BE2C (cell line): ENCODE data around the gene EVX2.

ENCODE experiments used
- DNase-seq: peaks from one replicate; pipeline ENCODE4 v3.0.0-alpha.2; 2020
- H3K27me3 ChIP-seq: fragments of 250-450 bp; sonication (Bioruptor Pico); 2 replicates; pipeline ENCODE4 v1.5.1; 2020; ENCODE audit warnings: mild to moderate bottlenecking
- H3K36me3 ChIP-seq: fragments of 250-450 bp; sonication (Bioruptor Pico); 2 replicates; pipeline ENCODE4 v1.5.1; 2020; ENCODE audit warnings: mild to moderate bottlenecking
- H3K4me1 ChIP-seq: fragments of 250-450 bp; sonication (Bioruptor Pico); 2 replicates; pipeline ENCODE4 v1.5.1; 2020
- H3K4me3 ChIP-seq: 2 replicates; pipeline ENCODE4 v1.5.1; 2011; ENCODE audit warnings: low read depth, low read length
- H3K9me3 ChIP-seq: fragments of 250-450 bp; sonication (Bioruptor Pico); 2 replicates; pipeline ENCODE4 v1.5.1; 2020
- TF ChIP-seq, protein P1 (sequence below): IDR thresholded peaks from 2 replicates; pipeline ENCODE4 v1.5.1; 2012; ENCODE audit warnings: mild to moderate bottlenecking, low read depth, low read length

The EVX2 gene

DNA sequence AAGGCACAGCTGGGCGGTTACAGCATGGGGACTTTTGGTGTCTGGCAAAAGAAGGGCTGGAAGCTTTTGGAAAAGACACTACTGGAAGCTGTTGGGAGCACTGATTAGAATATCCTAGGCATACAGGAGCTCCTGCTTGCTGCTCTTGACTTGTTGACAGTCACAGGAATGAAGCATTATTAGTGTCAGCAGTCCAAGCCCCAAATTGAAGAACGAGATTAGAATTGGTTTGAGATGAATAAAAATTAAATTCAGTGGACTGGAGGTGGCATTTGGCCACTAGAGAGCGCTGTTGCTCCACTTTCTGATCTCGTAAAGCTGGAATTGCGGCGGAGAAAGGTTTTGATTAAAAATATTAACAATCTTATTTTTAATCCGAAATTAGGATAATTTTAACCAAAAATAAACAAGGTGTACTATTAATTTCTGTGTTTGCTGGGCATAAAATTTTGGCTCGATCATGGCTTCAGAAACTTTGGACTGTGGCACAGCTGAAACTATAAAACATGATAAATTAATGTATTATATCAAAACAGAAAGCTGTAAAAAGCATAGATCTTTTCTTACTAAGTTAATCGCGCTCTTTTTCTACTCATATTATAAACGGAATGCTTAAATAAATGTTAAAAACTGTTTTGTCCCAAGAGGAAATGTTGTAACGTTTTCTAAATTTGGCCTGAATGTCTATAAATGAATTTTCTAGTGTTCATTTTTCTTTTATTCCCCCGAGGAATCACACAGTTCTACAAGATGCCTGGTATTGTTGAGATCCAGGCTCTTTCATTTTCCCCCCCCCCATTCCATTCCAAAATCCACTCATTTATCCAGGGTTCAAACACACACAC is 43.4 kb upstream of the EVX2 start:
- peak; percentile 64 for DNase-seq
- TF ChIP-seq, protein P1, sequence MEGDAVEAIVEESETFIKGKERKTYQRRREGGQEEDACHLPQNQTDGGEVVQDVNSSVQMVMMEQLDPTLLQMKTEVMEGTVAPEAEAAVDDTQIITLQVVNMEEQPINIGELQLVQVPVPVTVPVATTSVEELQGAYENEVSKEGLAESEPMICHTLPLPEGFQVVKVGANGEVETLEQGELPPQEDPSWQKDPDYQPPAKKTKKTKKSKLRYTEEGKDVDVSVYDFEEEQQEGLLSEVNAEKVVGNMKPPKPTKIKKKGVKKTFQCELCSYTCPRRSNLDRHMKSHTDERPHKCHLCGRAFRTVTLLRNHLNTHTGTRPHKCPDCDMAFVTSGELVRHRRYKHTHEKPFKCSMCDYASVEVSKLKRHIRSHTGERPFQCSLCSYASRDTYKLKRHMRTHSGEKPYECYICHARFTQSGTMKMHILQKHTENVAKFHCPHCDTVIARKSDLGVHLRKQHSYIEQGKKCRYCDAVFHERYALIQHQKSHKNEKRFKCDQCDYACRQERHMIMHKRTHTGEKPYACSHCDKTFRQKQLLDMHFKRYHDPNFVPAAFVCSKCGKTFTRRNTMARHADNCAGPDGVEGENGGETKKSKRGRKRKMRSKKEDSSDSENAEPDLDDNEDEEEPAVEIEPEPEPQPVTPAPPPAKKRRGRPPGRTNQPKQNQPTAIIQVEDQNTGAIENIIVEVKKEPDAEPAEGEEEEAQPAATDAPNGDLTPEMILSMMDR: peak; percentile 70
- Histone ChIP-seq H3K36me3 (no peaks in the 10 kb centered on the region), H3K4me3 (peak overlapping the region; percentile 35), H3K4me1 (no peaks in the 10 kb centered on the region), H3K27me3 (no peaks in the 10 kb centered on the region), H3K9me3 (no peaks in the 10 kb centered on the region)

DNA sequence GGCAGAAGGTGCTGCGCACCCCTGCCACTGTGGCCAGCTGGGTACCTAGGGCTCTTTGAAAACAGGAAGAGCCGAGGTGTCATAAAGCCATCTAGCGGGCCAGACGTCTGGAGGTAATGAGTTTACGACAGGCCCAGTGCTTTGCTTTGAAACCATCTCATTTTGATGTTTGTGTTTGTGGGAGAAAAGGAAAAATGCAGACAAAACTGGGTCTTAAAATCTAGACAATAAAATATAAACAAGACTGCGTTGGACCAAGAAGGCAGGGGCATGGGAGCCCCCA is 42.0 kb upstream of the EVX2 start:
- DNase-seq: no peak
- TF ChIP-seq, protein P1: no peak
- H3K4me3 ChIP-seq: no peak overlapping the region
- H3K27me3 ChIP-seq: no peaks in the 10 kb centered on the region
- H3K36me3 ChIP-seq: no peaks in the 10 kb centered on the region
- H3K4me1 ChIP-seq: no peaks in the 10 kb centered on the region
- H3K9me3 ChIP-seq: no peaks in the 10 kb centered on the region

DNA sequence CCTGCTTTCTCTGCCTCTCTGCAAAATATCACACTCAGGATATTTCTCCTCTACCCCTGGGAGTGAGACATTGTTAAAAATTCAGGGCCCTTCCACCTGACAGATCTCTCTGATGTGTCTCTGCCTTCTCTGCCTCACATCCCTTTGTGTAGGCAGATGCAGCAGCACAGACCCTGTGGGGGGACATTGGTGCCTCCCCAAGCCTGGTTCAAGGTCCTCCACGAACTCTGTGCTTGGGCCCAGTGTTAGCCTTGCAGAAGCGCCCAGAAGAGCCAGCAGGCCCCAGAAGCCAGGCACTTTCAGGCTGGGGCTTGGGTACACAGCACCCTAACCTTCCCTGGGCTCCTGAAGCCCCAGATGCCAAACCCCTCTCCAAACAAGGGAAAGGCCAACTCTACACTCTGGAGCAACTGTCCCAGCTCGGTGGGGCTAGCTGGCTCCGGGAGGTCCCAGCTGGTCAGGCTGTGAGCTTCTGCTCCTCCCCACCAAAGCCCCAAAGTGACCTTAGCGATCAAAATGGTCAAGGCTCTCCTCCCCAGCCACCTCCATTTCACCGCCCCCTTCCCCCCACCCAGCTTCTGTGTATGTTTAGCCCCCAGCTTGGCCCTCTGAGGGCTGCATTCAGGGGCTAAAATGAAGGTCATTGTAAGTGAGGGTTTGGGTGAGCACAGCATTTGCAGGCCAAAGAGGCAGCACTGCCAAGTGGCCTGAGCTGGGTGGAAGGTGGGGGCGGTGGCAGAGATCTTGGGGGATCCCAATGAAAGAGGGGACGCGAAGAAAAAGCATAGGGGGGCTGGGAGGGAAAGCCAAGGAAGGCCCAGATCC is 41.4 kb upstream of the EVX2 start:
- Histone ChIP-seq H3K4me1 (no peaks in the 10 kb centered on the region), H3K9me3 (no peaks in the 10 kb centered on the region), H3K36me3 (no peaks in the 10 kb centered on the region), H3K4me3 (no peak overlapping the region), H3K27me3 (no peaks in the 10 kb centered on the region)
- no peak for DNase-seq
- TF ChIP-seq, protein P1: no peak

DNA sequence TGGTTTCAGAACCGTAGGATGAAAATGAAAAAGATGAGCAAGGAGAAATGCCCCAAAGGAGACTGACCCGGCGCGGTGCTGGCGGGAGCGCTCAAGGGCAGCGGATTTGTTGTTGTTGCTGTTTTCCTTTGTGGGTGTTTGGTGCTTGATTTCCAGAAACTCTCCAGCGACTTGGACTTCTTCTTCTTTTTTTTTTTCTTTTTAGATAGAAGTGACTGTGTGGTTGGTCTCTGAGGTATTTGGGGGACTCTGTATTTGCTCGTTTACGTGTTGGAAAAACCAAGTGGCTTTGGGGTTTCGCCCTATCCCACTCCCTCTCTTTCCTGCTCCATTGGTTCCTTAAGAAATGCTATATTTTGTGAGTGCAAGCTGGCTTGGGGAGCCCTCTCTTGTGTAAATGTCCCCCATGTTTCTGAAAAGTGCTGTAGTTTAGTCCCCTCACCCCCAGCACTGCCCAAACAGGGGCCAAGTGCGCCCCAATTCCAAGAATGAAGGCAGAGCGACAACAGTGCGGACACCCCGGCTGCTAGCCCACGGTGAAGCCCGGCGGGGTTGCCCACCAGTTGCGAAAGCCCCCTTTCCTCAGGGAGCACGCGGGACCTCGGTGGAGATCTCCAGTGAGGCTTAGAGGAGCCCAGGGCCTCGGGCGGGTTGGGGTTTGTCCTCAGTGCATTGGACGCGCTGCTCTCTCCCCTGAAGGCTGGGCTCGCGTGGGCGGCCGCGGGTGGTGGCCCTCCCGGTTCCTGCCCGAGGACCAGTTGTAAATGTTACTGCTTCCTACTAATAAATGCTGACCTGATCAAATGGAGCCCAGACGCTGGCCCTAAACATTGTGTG is 40.6 kb upstream of the EVX2 start:
- no peak for DNase-seq
- Histone ChIP-seq H3K4me3 (no peak overlapping the region), H3K27me3 (no peaks in the 10 kb centered on the region), H3K36me3 (no peaks in the 10 kb centered on the region), H3K4me1 (no peaks in the 10 kb centered on the region), H3K9me3 (no peaks in the 10 kb centered on the region)
- TF ChIP-seq, protein P1: no peak

DNA sequence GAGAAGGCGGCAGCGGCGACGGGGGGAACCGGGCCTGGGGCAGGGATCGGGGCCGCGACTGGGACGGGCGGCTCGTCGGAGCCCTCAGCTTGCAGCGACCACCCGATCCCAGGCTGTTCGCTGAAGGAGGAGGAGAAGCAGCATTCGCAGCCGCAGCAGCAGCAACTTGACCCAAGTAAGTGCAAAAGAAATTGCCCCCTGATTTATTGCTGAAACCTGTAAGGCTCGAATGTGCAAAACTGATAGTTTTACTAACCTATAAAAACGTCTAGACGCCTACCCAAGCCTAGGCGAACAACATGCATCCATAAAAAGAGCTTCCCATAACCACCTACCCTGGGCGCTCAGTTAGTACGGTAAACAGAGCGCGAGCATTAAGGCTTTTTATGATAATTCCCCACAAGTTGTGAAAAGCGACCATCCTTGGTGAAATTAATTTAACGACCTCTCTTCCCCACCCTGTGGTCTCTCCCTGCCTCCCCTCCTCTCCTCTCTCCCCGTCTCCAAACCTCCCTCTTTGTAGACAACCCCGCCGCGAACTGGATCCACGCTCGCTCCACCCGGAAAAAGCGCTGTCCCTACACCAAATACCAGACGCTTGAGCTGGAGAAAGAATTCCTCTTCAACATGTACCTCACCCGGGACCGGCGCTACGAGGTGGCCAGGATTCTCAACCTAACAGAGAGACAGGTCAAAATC is 39.8 kb upstream of the EVX2 start:
- no peaks in the 10 kb centered on the region for H3K4me1 ChIP-seq
- TF ChIP-seq, protein P1: no peak
- no peaks in the 10 kb centered on the region for H3K36me3 ChIP-seq
- no peaks in the 10 kb centered on the region for H3K27me3 ChIP-seq
- DNase-seq: no peak
- peak overlapping the region; percentile 68 for H3K4me3 ChIP-seq
- H3K9me3 ChIP-seq: no peaks in the 10 kb centered on the region
